ENCODE measurements around the gene TOMM40L. TPM values are rescaled to one million over a fixed set of nuclear protein-coding genes. Genes with fewer than 3 reads are reported as not detected.

TOMM40L gene
- polyA plus RNA-seq, 1 donor = 16.2 TPM

DNA sequence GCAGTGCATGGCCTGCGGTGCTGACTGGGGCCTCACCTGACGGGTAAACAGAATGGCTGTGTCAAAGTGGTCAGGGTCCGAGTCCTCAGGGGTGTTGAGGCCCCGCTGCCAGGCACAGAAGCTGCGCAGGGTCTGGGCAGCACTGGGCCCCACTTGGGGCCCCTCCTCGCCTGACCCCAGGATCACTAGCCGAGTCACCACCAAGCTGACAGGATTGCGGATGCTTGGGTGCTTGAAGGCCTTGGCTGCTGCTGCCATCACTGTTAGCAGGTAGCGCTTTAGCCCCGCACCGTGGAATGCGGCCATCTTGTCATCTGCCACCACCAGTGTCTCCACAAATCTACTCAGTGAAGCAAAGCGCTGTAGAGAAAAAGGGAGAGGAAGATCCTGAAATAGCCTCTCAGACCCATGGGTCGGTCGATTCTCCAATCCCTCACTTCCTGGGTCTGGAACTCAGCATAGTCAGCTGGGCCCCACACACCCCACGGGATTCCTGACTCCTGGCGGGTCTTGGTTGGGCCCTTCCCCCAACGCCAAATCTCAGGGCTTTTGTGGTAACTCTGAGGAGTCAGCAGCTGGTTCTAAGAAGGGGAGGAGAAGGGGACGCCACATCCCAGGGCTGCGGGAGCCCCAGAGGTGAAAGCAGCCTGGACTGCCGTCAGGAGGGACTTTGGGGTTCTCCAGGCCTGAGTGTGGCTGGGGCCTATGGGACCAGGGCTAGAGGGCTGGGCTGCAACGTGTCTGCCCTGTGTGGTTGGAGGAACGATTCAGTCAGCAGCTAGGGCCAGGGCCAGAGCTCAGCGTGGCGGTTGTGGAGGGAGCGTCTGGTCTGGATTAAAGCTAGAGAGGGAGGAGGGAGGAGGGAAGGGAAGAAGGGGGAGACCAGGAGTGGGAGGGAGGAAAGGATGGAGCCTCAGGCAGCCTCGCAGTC lies 29.1 kb upstream of the TOMM40L start:
- no peaks in the 10 kb centered on the region for H3K27me3 ChIP-seq (ENCODE audit: control insufficient read depth, insufficient read depth, low read length)
- no peak for DNase-seq
- no CpG with 5 or more reads among the region's 27 CpGs for WGBS (ENCODE audit: insufficient coverage, low lambda C conversion rate)
- H3K4me3 ChIP-seq (ENCODE audit: low read length) = no peak overlapping the region
- peak overlapping the region; percentile 76 for H3K27ac ChIP-seq (ENCODE audit: low read length)
- peaks cover 14% of the 10 kb centered on the region for H3K4me1 ChIP-seq (ENCODE audit: control insufficient read depth, insufficient read depth, low read length)
- H3K36me3 ChIP-seq (ENCODE audit: control insufficient read depth, insufficient read depth, low read length) = no peaks in the 10 kb centered on the region
- H3K9me3 ChIP-seq (ENCODE audit: control insufficient read depth, low read depth, low read length) = no peaks in the 10 kb centered on the region

DNA sequence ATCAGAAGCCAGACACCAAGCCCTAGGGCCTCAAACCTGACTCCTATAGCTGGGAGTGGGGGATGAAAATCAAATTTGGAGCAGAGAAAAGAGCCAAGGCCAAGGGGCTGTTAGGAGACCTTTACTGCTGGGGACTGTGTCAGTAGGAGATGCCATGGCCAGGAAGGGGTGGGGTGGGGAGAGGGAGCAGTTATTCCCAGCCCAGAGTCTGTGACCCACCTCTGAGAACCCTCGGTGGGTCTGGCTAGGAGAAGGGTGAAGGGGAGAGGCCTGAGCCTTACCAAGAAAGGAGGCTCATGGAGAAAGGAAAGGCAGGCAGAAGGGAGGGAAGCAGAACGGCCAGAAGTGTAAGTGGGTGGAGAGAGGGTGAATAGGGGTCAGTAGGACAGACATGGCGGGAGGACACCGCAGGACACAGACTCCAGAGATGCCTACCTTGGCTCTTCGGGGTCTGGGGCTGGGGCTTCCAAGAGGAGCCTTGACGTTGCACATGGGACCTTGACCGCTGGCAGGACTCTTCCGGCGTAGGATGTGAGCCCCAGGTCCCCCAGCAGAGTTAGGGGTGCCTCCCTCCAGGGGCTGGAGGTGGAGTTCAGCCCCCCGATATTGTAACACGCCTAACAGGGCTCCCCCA lies 28.2 kb upstream of the TOMM40L start:
- H3K4me3 ChIP-seq (ENCODE audit: low read length) = peak overlapping the region; percentile 11

DNA sequence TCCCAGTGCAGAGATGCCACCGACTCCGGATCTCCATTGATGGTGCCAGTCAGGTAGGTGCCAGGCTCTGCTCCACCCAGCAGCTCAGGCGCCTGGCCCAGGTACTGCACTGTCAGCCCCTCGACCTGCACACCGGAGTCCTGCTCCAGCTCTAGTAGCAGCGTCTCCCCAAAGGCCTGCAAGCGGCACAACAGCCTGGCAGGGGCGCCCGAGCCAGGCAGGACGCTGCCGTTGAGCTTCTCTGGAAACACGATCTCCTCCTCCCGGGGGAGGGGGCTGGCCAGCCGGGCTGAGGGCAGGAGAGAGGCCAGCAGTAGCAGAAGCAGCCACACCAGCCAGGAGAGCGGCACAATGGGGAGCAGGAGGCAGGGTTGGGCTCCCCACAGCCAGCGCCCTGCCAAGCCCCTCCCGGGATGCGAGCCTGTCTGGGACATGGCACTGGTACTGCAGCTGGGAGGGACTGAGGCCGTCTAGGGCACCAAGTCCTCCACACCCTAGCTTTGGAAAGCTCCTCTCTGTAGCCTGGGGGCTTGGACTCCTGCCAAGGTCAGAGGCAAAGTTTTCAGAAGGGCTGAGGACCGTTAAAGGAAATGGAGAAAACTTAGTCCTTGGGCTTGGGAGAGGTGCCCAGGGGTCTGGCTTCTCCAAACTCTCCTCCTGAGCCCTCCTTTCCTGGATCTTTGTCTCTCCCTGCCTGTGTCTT lies 27.5 kb upstream of the TOMM40L start:
- H3K4me1 ChIP-seq (ENCODE audit: control insufficient read depth, insufficient read depth, low read length) = peaks cover 17% of the 10 kb centered on the region
- no CpG with 5 or more reads among the region's 20 CpGs for whole genome bisulfite sequencing (ENCODE audit: insufficient coverage, low lambda C conversion rate)
- no peaks in the 10 kb centered on the region for H3K9me3 ChIP-seq (ENCODE audit: control insufficient read depth, low read depth, low read length)
- peak overlapping the region; percentile 11 for H3K4me3 ChIP-seq (ENCODE audit: low read length)
- H3K27me3 ChIP-seq (ENCODE audit: control insufficient read depth, insufficient read depth, low read length) = no peaks in the 10 kb centered on the region
- DNase-seq = no peak
- H3K36me3 ChIP-seq (ENCODE audit: control insufficient read depth, insufficient read depth, low read length) = peaks cover under 1% of the 10 kb centered on the region
- H3K27ac ChIP-seq (ENCODE audit: low read length) = no peak overlapping the region

More for the DNA sequence above, 28.2 kb upstream of the TOMM40L start:
- Histone ChIP-seq H3K27me3 (ENCODE audit: control insufficient read depth, insufficient read depth, low read length) (no peaks in the 10 kb centered on the region), H3K4me1 (ENCODE audit: control insufficient read depth, insufficient read depth, low read length) (peaks cover 15% of the 10 kb centered on the region), H3K27ac (ENCODE audit: low read length) (peak overlapping the region; percentile 76), H3K36me3 (ENCODE audit: control insufficient read depth, insufficient read depth, low read length) (no peaks in the 10 kb centered on the region), H3K9me3 (ENCODE audit: control insufficient read depth, low read depth, low read length) (no peaks in the 10 kb centered on the region)
- 78% methylated on average over 1 of the region's 11 CpGs for WGBS (ENCODE audit: insufficient coverage, low lambda C conversion rate)
- DNase-seq = no peak

DNA sequence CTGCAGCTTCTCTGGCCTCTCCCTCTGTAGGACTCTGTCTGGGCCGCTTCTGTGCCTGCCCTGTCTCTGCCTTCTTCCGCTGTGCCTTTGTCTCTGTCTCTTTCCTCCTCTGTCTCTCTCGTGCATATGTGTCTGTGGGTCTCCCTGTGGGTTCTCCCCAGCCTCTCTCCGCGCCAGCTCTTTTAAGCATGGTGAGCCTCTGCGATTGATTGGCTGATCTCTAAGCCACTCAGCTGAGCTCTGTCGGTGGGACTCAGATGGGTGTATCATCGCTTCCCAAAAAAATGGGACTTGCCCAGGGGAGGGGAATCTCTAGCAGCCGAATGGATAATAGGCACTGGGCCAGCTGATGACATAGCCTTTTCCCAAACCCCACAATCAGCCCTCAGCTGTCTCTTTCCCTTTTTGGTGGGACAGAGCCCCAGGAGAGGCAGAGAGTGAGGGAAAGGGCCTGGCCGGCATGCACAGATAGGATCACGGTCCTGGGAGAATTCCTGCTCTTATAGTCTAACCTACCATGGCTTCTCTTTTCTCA lies 26.9 kb upstream of the TOMM40L start, which contains the start of gene ADAMTS4:
TSS of gene ADAMTS4 (minus strand) at position 158 of the 535 bp plus-strand sequence. CDS start 427 bp downstream, outside the sequence.
- no CpG with 5 or more reads among the region's 11 CpGs for WGBS (ENCODE audit: insufficient coverage, low lambda C conversion rate)
- peak in 1 of 2 donors; percentile 58 for DNase-seq
- peak within 1 kb of the TSS; percentile 11 for H3K4me3 ChIP-seq (ENCODE audit: low read length)
- peak within 1 kb of the TSS; percentile 92 for H3K27ac ChIP-seq (ENCODE audit: low read length)
- no peaks in the 10 kb centered on the region for H3K27me3 ChIP-seq (ENCODE audit: control insufficient read depth, insufficient read depth, low read length)
- peaks cover 6% of the 10 kb centered on the region for H3K36me3 ChIP-seq (ENCODE audit: control insufficient read depth, insufficient read depth, low read length)
- H3K9me3 ChIP-seq (ENCODE audit: control insufficient read depth, low read depth, low read length) = no peaks in the 10 kb centered on the region
- H3K4me1 ChIP-seq (ENCODE audit: control insufficient read depth, insufficient read depth, low read length) = peaks cover 19% of the 10 kb centered on the region

DNA sequence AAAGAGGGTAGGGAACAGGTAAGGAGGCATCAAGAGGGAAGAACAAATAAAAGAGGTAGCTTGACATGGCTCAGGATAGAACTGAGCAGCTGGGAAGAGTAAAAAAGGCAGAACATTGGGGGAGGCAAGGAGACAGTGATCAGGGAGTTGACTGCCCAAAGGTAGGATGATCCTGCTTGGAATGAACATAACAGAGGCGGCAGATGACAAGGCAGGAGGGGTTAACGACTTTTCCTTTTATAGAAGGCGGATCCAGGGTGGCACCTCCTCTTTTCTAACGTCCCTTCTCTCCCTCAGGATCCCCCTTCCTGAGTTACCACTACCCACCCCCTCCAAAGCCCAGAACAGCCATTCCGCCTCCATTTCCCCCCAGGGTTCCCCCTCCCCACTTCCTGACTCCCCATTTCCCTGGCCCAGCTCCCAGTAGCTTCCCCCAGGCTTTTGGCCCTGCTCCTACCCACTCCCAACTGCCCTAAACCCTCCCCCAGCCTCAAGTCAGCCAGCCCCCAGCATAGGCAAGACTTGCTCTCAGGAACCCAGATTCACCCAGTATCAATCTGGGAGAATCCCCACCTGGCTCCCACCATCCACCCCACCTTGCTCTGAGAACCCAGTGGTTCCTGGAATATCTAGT lies 26.2 kb upstream of the TOMM40L start:
- peaks cover 19% of the 10 kb centered on the region for H3K4me1 ChIP-seq (ENCODE audit: control insufficient read depth, insufficient read depth, low read length)
- peak overlapping the region; percentile 92 for H3K27ac ChIP-seq (ENCODE audit: low read length)
- H3K4me3 ChIP-seq (ENCODE audit: low read length) = no peak overlapping the region
- no peak for DNase-seq
- WGBS (ENCODE audit: insufficient coverage, low lambda C conversion rate) = 74% methylated on average over 3 of the region's 5 CpGs
- H3K36me3 ChIP-seq (ENCODE audit: control insufficient read depth, insufficient read depth, low read length) = peaks cover 11% of the 10 kb centered on the region
- no peaks in the 10 kb centered on the region for H3K9me3 ChIP-seq (ENCODE audit: control insufficient read depth, low read depth, low read length)
- H3K27me3 ChIP-seq (ENCODE audit: control insufficient read depth, insufficient read depth, low read length) = no peaks in the 10 kb centered on the region

DNA sequence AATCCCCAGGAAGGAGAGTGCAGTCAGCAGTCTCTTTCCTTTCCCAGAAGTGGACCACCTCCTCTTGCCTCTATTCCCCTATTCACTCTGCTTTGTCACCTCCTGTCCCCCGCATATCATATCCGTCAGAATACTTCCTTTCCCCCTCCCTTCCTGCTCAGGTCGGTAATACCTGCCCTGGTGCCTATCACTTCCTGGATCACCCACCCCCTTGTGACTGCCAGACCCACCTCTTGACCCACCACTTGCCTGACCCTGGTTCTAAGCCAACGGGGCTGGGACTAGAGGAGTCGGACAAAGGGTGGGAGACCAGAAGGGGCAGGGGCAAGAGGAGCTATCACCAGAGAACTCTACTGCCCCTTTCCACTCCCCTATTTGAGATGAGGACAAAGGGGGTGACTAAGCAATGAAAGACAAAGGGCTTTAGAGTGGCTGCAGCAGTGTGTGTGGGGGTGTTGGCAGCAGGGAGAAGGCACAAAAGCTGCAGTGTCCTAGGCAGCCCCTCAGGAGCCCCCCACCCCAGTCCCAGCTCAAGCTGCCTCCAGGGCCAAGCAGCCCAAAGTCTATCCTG lies 25.4 kb upstream of the TOMM40L start:
- no peaks in the 10 kb centered on the region for H3K27me3 ChIP-seq (ENCODE audit: control insufficient read depth, insufficient read depth, low read length)
- H3K9me3 ChIP-seq (ENCODE audit: control insufficient read depth, low read depth, low read length) = no peaks in the 10 kb centered on the region
- H3K4me1 ChIP-seq (ENCODE audit: control insufficient read depth, insufficient read depth, low read length) = peaks cover 19% of the 10 kb centered on the region
- WGBS (ENCODE audit: insufficient coverage, low lambda C conversion rate) = 100% methylated on average over 3 of the region's 5 CpGs
- H3K27ac ChIP-seq (ENCODE audit: low read length) = peak overlapping the region; percentile 92
- no peak overlapping the region for H3K4me3 ChIP-seq (ENCODE audit: low read length)
- DNase-seq = no peak
- peaks cover 11% of the 10 kb centered on the region for H3K36me3 ChIP-seq (ENCODE audit: control insufficient read depth, insufficient read depth, low read length)

DNA sequence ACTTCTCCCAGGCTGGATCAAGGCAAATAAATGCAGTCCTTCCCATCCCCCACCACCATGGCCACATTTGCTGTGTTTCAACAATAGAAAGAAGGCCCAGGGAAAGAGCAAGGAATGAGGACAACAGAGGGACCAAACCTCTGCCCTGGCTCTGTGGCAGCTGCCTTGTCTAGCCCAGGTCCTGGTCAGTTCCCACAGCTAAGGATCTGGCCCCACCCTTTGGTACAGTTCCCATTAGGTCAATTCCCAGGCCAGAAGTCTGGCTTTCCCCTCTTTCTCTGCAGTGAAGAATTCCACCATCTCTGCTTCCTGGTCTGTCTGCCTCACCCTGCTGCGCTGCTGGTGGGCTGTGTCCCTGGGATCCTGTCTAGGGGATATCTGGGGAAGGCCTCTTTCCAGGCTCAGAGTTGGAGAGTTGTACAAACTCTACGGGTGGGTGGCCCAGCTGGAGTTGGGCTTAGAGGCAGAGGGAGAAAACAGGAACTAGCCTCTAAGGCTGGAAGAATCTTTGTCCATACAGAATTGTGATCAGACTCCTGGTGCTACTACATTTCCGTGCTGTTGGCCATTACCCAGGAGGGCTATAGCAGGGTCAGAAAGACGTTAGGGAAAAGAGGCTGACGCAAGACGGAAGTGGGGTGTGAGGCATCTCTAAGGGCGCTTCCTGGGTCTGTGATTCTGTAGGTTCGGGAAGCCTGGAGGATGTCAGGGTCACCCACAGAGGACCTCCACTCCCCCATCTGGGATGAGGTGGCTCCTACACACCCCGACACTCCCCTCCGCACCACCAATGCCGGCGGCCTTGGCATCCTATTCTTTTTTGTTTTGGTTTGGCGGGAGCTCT lies 24.6 kb upstream of the TOMM40L start:
- Histone ChIP-seq H3K36me3 (ENCODE audit: control insufficient read depth, insufficient read depth, low read length) (peaks cover 15% of the 10 kb centered on the region), H3K4me1 (ENCODE audit: control insufficient read depth, insufficient read depth, low read length) (peaks cover 19% of the 10 kb centered on the region), H3K9me3 (ENCODE audit: control insufficient read depth, low read depth, low read length) (no peaks in the 10 kb centered on the region), H3K27me3 (ENCODE audit: control insufficient read depth, insufficient read depth, low read length) (no peaks in the 10 kb centered on the region), H3K27ac (ENCODE audit: low read length) (peak overlapping the region; percentile 92), H3K4me3 (ENCODE audit: low read length) (peak overlapping the region; percentile 74)
- WGBS (ENCODE audit: insufficient coverage, low lambda C conversion rate) = no CpG with 5 or more reads among the region's 13 CpGs
- DNase-seq = no peak

DNA sequence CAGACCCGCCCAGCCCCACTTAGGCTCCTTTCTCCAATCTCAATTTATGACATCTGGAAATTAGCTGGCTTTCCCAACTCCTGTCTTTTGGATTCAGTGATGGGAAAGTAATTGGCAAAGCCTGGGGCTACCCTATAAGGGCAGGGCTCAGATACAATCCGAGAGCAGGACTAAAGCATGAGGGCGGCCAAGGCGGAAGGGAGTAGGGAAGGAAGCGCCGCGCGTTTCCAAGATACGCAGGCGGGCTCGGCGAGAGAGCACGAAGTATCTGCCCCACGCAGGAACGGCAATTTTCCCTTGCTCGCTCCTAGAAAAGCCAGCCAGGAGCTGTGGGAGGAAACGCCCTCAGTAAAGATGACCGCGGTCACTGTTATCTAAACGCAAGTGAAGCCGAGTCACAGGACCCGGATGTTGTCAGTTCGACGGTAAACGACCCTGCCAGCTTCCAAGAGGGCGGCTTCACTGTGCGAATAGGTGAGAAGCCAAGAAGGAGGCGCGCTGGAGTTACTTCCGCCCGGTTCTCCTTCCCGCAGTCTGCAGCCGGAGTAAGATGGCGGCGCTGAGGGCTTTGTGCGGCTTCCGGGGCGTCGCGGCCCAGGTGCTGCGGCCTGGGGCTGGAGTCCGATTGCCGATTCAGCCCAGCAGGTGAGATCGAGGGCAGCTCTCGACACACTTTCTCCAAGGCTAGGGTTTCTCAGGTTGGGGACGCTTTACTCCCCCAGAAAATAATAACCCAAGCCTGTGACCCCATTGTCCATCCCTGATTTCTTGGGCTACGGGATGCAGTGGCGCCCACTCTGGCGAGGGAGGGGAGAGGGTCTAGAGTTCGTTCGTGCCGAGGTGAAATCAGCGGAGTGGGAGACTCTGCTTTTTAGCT lies 23.8 kb upstream of the TOMM40L start, which contains the start of gene NDUFS2:
TSS of gene NDUFS2 (plus strand) at position 532 of the 877 bp plus-strand sequence. CDS start at position 551, 19 bp downstream.
- Histone ChIP-seq H3K36me3 (ENCODE audit: control insufficient read depth, insufficient read depth, low read length) (peaks cover 24% of the 10 kb centered on the region), H3K4me3 (ENCODE audit: low read length) (peak within 1 kb of the TSS; percentile 74), H3K27me3 (ENCODE audit: control insufficient read depth, insufficient read depth, low read length) (no peaks in the 10 kb centered on the region), H3K9me3 (ENCODE audit: control insufficient read depth, low read depth, low read length) (no peaks in the 10 kb centered on the region), H3K4me1 (ENCODE audit: control insufficient read depth, insufficient read depth, low read length) (peaks cover 19% of the 10 kb centered on the region), H3K27ac (ENCODE audit: low read length) (peak within 1 kb of the TSS; percentile 92)
- WGBS (ENCODE audit: insufficient coverage, low lambda C conversion rate) = no CpG with 5 or more reads among the region's 53 CpGs
- DNase-seq = peak; percentile 99

Measured in large intestine (tissue), 3 donors.